ENCODE results near the gene UNC93A. TPM values are rescaled to one million over a fixed set of nuclear protein-coding genes. Genes with fewer than 3 reads are reported as not detected.
"Not testable (repeated sequence)": the region's sequence is repeated elsewhere in the genome, so short reads cannot be mapped to it uniquely, and the experiment has no call there.

The UNC93A gene
- total RNA-seq, 2 experiments from 2014 or later = not detected

DNA sequence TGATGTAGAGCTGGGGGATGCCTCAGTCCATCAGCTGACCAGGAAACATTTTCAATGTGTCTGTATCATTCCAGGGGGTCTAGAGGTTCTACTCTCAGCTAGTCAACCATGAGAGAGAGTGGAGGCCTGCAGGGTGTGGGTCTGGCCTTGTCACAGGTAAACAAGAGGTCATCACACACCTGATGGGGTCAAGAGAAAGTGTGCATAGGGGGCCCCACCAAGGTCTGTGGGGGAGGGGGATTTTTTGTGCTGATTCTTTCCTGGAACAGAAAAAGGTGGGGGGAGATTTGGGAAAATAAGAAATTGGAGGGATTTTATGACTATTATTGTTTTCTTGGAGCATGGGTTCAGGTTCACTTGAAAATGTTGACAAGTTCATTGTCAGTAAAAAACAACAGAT lies 8.9 kb upstream of the UNC93A start:
- CTCF ChIA-PET = no interaction called here
- no peak overlapping the region for H3K27ac Mint-ChIP-seq
- H3K27me3 Mint-ChIP-seq = peaks cover 9% of the 10 kb centered on the region
- POLR2A ChIA-PET = no interaction called here
- intact Hi-C loops (cut with micrococcal nuclease) = no loop called here
- H3K9me3 Mint-ChIP-seq = no peaks in the 10 kb centered on the region
- H3K36me3 Mint-ChIP-seq (ENCODE audit: low read depth) = no peaks in the 10 kb centered on the region
- ATAC-seq (no peak), DNase-seq (no peak)
- no peak for TF ChIP-seq CTCF (IDR thresholded peaks at IDR 0.05)
- H3K4me1 Mint-ChIP-seq (ENCODE audit: low read depth) = no peaks in the 10 kb centered on the region
- no peak overlapping the region for H3K4me3 Mint-ChIP-seq

GRCh38 chr6:167284565-167284964 lies 6.5 kb upstream of the UNC93A start:
- ATAC-seq; H3K27me3 Mint-ChIP-seq; CTCF ChIA-PET; H3K27ac Mint-ChIP-seq; H3K36me3 Mint-ChIP-seq (ENCODE audit: low read depth); POLR2A ChIA-PET; H3K4me3 Mint-ChIP-seq; H3K9me3 Mint-ChIP-seq; intact Hi-C loops (cut with micrococcal nuclease); H3K4me1 Mint-ChIP-seq (ENCODE audit: low read depth); DNase-seq: not testable (repeated sequence)

- Mint-ChIP-seq H3K27me3 (no peaks in the 10 kb centered on the region), H3K4me1 (ENCODE audit: low read depth) (no peaks in the 10 kb centered on the region), H3K27ac (no peak overlapping the region), H3K9me3 (no peaks in the 10 kb centered on the region), H3K36me3 (ENCODE audit: low read depth) (no peaks in the 10 kb centered on the region), H3K4me3 (no peak overlapping the region)
- TF ChIP-seq CTCF (IDR thresholded peaks at IDR 0.05) = no peak
- ATAC-seq = no peak
- POLR2A ChIA-PET = no interaction called here
- intact Hi-C loops (cut with micrococcal nuclease) = loop anchor here (5.0 kb wide), 1 partner anchor 58 kb away; no protein-coding TSS in a partner anchor
- CTCF ChIA-PET = no interaction called here
- no peak for DNase-seq
Measured at GRCh38 chr6:167285077-167285770, 5.9 kb upstream of the UNC93A start.

GRCh38 chr6:167287513-167288048 lies 3.5 kb upstream of the UNC93A start:
- Mint-ChIP-seq H3K27ac (no peak overlapping the region), H3K27me3 (no peaks in the 10 kb centered on the region), H3K36me3 (ENCODE audit: low read depth) (no peaks in the 10 kb centered on the region), H3K4me1 (ENCODE audit: low read depth) (no peaks in the 10 kb centered on the region), H3K9me3 (no peaks in the 10 kb centered on the region), H3K4me3 (no peak overlapping the region)
- no peak for TF ChIP-seq CTCF (IDR thresholded peaks at IDR 0.05)
- POLR2A ChIA-PET = no interaction called here
- DNase-seq = no peak
- ATAC-seq = no peak
- CTCF ChIA-PET = interaction anchor here (1.2 to 1.8 kb wide), 3 partner anchors 30 to 69 kb away, joined by 3 to 5 read pairs (median 4); no protein-coding TSS in a partner anchor
- intact Hi-C loops (cut with micrococcal nuclease) = loop anchor here (5.0 kb wide), 1 partner anchor 60 kb away; no protein-coding TSS in a partner anchor

- intact Hi-C loops (cut with micrococcal nuclease) = loop anchor here (5.0 kb wide), 1 partner anchor 61 kb away; no protein-coding TSS in a partner anchor
- H3K27me3 Mint-ChIP-seq; H3K27ac Mint-ChIP-seq; H3K36me3 Mint-ChIP-seq (ENCODE audit: low read depth); H3K9me3 Mint-ChIP-seq; POLR2A ChIA-PET; H3K4me3 Mint-ChIP-seq; H3K4me1 Mint-ChIP-seq (ENCODE audit: low read depth): not testable (repeated sequence)
- DNase-seq = peak; percentile 50
- CTCF ChIA-PET = interaction anchor here (0.8 to 1.5 kb wide), 5 partner anchors 31 to 526 kb away, joined by 3 to 4 read pairs (median 3); no protein-coding TSS in a partner anchor
- ATAC-seq = peak; percentile 91
- TF ChIP-seq CTCF (IDR thresholded peaks at IDR 0.05) = peak; percentile 73
Measured at GRCh38 chr6:167288591-167289225, 2.4 kb upstream of the UNC93A start.

DNA sequence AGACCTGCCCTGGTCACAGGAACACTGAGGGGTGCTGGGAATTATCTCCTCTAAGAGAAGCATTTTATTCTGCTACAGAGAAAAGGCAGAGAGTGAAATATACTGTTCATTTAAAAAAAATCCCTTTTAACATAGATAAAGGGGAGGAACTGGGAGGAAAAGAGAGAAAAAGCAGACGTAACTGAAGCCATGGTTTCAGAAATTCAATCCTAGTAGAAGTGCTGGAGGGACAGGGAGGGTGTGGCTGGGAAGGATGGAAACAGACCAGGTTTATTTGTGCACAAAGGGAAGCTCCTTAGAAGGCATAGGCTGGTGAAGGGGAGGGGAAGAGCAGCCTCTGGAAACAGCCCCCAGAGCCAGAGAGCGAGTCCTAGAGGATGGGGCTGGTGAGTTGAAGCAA lies 1.8 kb upstream of the UNC93A start:
- H3K36me3 Mint-ChIP-seq (ENCODE audit: low read depth); ATAC-seq; DNase-seq; POLR2A ChIA-PET; H3K9me3 Mint-ChIP-seq; H3K27ac Mint-ChIP-seq; H3K4me3 Mint-ChIP-seq; H3K4me1 Mint-ChIP-seq (ENCODE audit: low read depth); H3K27me3 Mint-ChIP-seq: not testable (repeated sequence)
- intact Hi-C loops (cut with micrococcal nuclease) = loop anchor here (5.0 kb wide), 1 partner anchor 62 kb away; no protein-coding TSS in a partner anchor
- CTCF ChIA-PET = interaction anchor here (0.7 to 2.7 kb wide), 8 partner anchors 30 to 668 kb away, joined by 3 to 12 read pairs (median 4); no protein-coding TSS in a partner anchor
